Nephron progenitor cell (in vitro differentiated cells): ENCODE measurements around the gene NOL6.
"Not testable (repeated sequence)": the region's sequence is repeated elsewhere in the genome, so short reads cannot be mapped to it uniquely, and the experiment has no call there.

Experiments used
- DNase-seq: peaks from one replicate; pipeline ENCODE4 v3.0.0; 2021
- H3K27ac Mint-ChIP-seq: 2 replicates; pipeline ENCODE4 v1.8.0; 2021; ENCODE audit warnings: mild to moderate bottlenecking, moderate library complexity, mixed read lengths
- H3K27me3 Mint-ChIP-seq: 2 replicates; pipeline ENCODE4 v1.8.0; 2021; ENCODE audit warnings: mild to moderate bottlenecking, low read depth, mixed read lengths; ENCODE audit not compliant: poor library complexity
- H3K36me3 Mint-ChIP-seq: 2 replicates; pipeline ENCODE4 v1.8.0; 2021; ENCODE audit warnings: low read depth, mixed read lengths
- H3K4me1 Mint-ChIP-seq: 2 replicates; pipeline ENCODE4 v1.8.0; 2021; ENCODE audit warnings: mixed read lengths
- H3K4me3 Mint-ChIP-seq: 2 replicates; pipeline ENCODE4 v1.8.0; 2021; ENCODE audit warnings: mild to moderate bottlenecking, moderate library complexity, mixed read lengths
- H3K9me3 Mint-ChIP-seq: 2 replicates; pipeline ENCODE4 v1.8.0; 2021; ENCODE audit warnings: mild to moderate bottlenecking, moderate library complexity, mixed read lengths
- CTCF ChIP-seq: fragments of 200-600 bp; sonication (generic); IDR thresholded peaks from 2 replicates; pipeline ENCODE4 v1.5.0; 2021; ENCODE audit warnings: antibody characterized with exemption

NOL6 gene

GRCh38 chr9:33510262-33511183, 36.8 kb upstream of the NOL6 start:
- Mint-ChIP-seq H3K27me3 (peaks cover 10% of the 10 kb centered on the region), H3K4me1 (peaks cover 10% of the 10 kb centered on the region), H3K4me3 (peak overlapping the region; percentile 98), H3K36me3 (peaks cover 12% of the 10 kb centered on the region), H3K9me3 (peaks cover 22% of the 10 kb centered on the region), H3K27ac (peak overlapping the region; percentile 99)
- peak; percentile 58 for DNase-seq
- no peak for TF ChIP-seq CTCF

- H3K36me3 Mint-ChIP-seq = no peaks in the 10 kb centered on the region
- no peak for DNase-seq
- no peak overlapping the region for H3K27ac Mint-ChIP-seq
- H3K9me3 Mint-ChIP-seq = no peaks in the 10 kb centered on the region
- H3K27me3 Mint-ChIP-seq = peaks cover 6% of the 10 kb centered on the region
- H3K4me3 Mint-ChIP-seq = no peak overlapping the region
- no peak for TF ChIP-seq CTCF
- peaks cover 10% of the 10 kb centered on the region for H3K4me1 Mint-ChIP-seq
These were observed 33.1 kb upstream of the NOL6 start for GRCh38 chr9:33506626-33507370.

- Mint-ChIP-seq H3K36me3 (no peaks in the 10 kb centered on the region), H3K4me1 (no peaks in the 10 kb centered on the region), H3K9me3 (no peaks in the 10 kb centered on the region), H3K4me3 (no peak overlapping the region), H3K27ac (no peak overlapping the region), H3K27me3 (peaks cover 4% of the 10 kb centered on the region)
- no peak for TF ChIP-seq CTCF
- no peak for DNase-seq
These were observed 24.7 kb upstream of the NOL6 start for GRCh38 chr9:33498387-33498786.

GRCh38 chr9:33493819-33494218, 20.1 kb upstream of the NOL6 start:
- H3K4me1 Mint-ChIP-seq, DNase-seq, H3K4me3 Mint-ChIP-seq, H3K9me3 Mint-ChIP-seq, H3K27ac Mint-ChIP-seq, H3K36me3 Mint-ChIP-seq: not testable (repeated sequence)
- peaks cover 10% of the 10 kb centered on the region for H3K27me3 Mint-ChIP-seq

- H3K27ac Mint-ChIP-seq = no peak overlapping the region
- no peak for TF ChIP-seq CTCF
- DNase-seq = no peak
- no peaks in the 10 kb centered on the region for H3K36me3 Mint-ChIP-seq
- peaks cover 7% of the 10 kb centered on the region for H3K27me3 Mint-ChIP-seq
- H3K9me3 Mint-ChIP-seq = no peaks in the 10 kb centered on the region
- H3K4me1 Mint-ChIP-seq = no peaks in the 10 kb centered on the region
- no peak overlapping the region for H3K4me3 Mint-ChIP-seq
These were observed 15.3 kb upstream of the NOL6 start for GRCh38 chr9:33489066-33489465.

- DNase-seq, H3K27ac Mint-ChIP-seq, H3K27me3 Mint-ChIP-seq: not testable (repeated sequence)
These were observed 11.6 kb upstream of the NOL6 start for GRCh38 chr9:33485312-33485711.

More at GRCh38 chr9:33485312-33485711, 11.6 kb upstream of the NOL6 start:
- not testable (repeated sequence) for H3K4me1 Mint-ChIP-seq, H3K36me3 Mint-ChIP-seq, H3K9me3 Mint-ChIP-seq, H3K4me3 Mint-ChIP-seq
